ENCODE data around the gene C22orf23.

DNA sequence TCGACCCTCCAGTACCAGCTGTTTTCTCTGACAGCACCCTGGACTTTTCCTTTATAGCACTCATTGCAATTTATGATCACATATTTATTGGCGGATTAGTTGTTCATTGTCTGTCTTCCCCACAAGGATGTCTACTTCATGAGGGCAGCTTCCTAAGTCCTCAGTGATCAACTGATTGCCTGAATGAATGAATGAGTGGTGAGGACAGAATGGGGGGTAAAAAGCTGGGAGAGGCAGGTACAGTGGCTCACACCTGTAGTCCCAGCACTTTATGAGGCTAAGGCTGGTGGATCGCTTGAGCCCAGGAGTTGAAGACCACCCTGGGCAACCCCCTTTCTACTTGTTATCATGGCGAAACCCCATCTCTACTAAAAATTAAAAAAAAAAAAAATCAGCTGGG is 42.1 kb upstream of the C22orf23 start:
- TF ChIP-seq EZH2 (IDR thresholded peaks at IDR 0.05) (no peak), RAD21 (IDR thresholded peaks at IDR 0.05; ENCODE audit: low read depth) (no peak)
